Measurements from ENCODE around the gene RRP9.

The RRP9 gene

GRCh38 chr3:51943451-51944391 lies 2.0 kb upstream of the RRP9 start:
- TF ChIP-seq CTCF (IDR thresholded peaks at IDR 0.05; ENCODE audit: low read depth, low read length, missing control alignments) = no peak
- H3K4me3 ChIP-seq (replicated peaks; ENCODE audit: low read depth, low read length) = no peak overlapping the region
- no peak for DNase-seq (ENCODE audit: extremely low read depth, low read depth)

GRCh38 chr3:51942603-51943450 lies 1.1 kb upstream of the RRP9 start:
- peak overlapping the region; percentile 47 for H3K4me3 ChIP-seq (replicated peaks; ENCODE audit: low read depth, low read length)
- no peak for DNase-seq (ENCODE audit: extremely low read depth, low read depth)
- TF ChIP-seq CTCF (IDR thresholded peaks at IDR 0.05; ENCODE audit: low read depth, low read length, missing control alignments) = no peak

GRCh38 chr3:51941463-51941797 lies 274 bp downstream of the RRP9 start:
- DNase-seq (ENCODE audit: extremely low read depth, low read depth) = no peak
- no peak for TF ChIP-seq CTCF (IDR thresholded peaks at IDR 0.05; ENCODE audit: low read depth, low read length, missing control alignments)
- peak overlapping the region; percentile 96 for H3K4me3 ChIP-seq (replicated peaks; ENCODE audit: low read depth, low read length)

GRCh38 chr3:51940648-51941462 lies 849 bp downstream of the RRP9 start:
- no peak for TF ChIP-seq CTCF (IDR thresholded peaks at IDR 0.05; ENCODE audit: low read depth, low read length, missing control alignments)
- no peak for DNase-seq (ENCODE audit: extremely low read depth, low read depth)
- peak overlapping the region; percentile 96 for H3K4me3 ChIP-seq (replicated peaks; ENCODE audit: low read depth, low read length)

GRCh38 chr3:51938780-51939425 lies 2.8 kb downstream of the RRP9 start:
- TF ChIP-seq CTCF (IDR thresholded peaks at IDR 0.05; ENCODE audit: low read depth, low read length, missing control alignments) = no peak
- H3K4me3 ChIP-seq (replicated peaks; ENCODE audit: low read depth, low read length) = peak overlapping the region; percentile 2

More at GRCh38 chr3:51938780-51939425, 2.8 kb downstream of the RRP9 start:
- DNase-seq (ENCODE audit: extremely low read depth, low read depth) = no peak

Measured in HFF-Myc (cell line).